Adipocyte (in vitro differentiated cells): Measurements from ENCODE around the gene FBXL12.

Experiments used
- DNase-seq: peaks from one replicate; pipeline ENCODE4 v3.0.0-alpha.2; 2015; ENCODE audit warnings: low read depth
- H3K27me3 ChIP-seq: replicated peaks from 2 replicates; pipeline ENCODE4 v1.7.0; 2013; ENCODE audit warnings: mild to moderate bottlenecking, low read length, moderate library complexity; ENCODE audit not compliant: control insufficient read depth, insufficient read depth
- H3K36me3 ChIP-seq: 2 replicates; pipeline ENCODE4 v1.7.0; 2013; ENCODE audit warnings: low read length, mild to moderate bottlenecking, moderate library complexity; ENCODE audit not compliant: control insufficient read depth, insufficient read depth, severe bottlenecking
- H3K4me1 ChIP-seq: 2 replicates; pipeline ENCODE4 v1.7.0; 2013; ENCODE audit warnings: mild to moderate bottlenecking, low read length, moderate library complexity; ENCODE audit not compliant: control insufficient read depth, insufficient read depth
- H3K4me3 ChIP-seq: 2 replicates; pipeline ENCODE4 v1.7.0; 2013; ENCODE audit warnings: mild to moderate bottlenecking, low read length, moderate library complexity
- H3K9ac ChIP-seq: 2 replicates; pipeline ENCODE4 v1.7.0; 2013; ENCODE audit warnings: mild to moderate bottlenecking, low read length, moderate library complexity
- H3K9me3 ChIP-seq: 2 replicates; pipeline ENCODE4 v1.7.0; 2013; ENCODE audit warnings: mild to moderate bottlenecking, low read length, moderate library complexity; ENCODE audit not compliant: control insufficient read depth

The FBXL12 gene

DNA sequence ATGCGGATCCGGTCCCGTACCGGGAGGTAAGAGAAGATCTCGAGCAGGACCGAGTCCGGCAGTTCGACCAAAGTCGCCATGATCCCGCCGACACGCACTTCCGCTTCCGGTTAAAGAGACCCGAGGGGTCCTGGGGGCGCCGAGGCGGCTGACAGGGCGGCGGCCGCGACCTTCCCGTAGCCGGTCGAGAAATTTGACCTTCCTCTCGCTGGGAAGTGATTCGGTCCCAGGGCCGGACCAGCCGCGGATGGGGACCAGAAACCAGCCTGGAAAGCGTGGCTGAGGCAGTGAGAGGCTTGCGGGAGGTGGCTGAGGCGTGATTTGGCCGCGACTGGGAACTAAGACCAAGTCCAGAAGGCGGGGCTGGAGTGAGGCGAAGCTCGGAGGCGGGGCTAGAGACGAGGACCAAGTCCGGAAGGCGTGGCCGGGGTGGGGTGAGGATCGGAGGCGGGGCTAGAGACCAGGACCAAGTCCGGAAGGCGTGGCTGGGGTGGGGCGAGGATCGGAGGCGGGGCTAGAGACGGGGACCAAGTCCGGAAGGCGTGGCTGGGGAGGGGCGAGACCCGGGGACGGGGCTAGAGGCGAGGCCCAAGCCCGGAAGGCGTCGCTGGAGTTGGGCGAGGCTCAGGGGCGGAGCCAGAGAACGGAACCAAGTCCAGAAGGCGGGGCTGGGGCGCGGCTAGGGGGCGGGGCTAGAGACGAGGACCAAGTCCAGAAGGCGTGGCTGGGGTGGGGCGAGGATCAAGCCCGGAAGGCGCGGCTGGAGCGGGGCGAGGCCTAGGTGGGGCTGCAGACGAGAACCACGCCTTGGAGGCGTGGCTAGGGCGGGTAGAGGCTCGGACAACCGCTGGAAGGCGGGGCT lies at the start of gene FBXL12:
Gene FBXL12 (minus strand): TSS at position 346 of the 862 bp plus-strand sequence. CDS start 266 bp downstream, at position 80.
- no peaks in the 10 kb centered on the region for H3K27me3 ChIP-seq
- H3K4me1 ChIP-seq = peaks cover 17% of the 10 kb centered on the region
- DNase-seq = peak; percentile 100
- no peaks in the 10 kb centered on the region for H3K9me3 ChIP-seq
- H3K36me3 ChIP-seq = no peaks in the 10 kb centered on the region
- peak within 1 kb of the TSS; percentile 97 for H3K4me3 ChIP-seq
- peak within 1 kb of the TSS; percentile 97 for H3K9ac ChIP-seq

- no peak overlapping the region for H3K4me3 ChIP-seq
- no peaks in the 10 kb centered on the region for H3K36me3 ChIP-seq
- H3K9me3 ChIP-seq = no peaks in the 10 kb centered on the region
- no peaks in the 10 kb centered on the region for H3K27me3 ChIP-seq
- no peak for DNase-seq
- H3K9ac ChIP-seq = no peak overlapping the region
- peaks cover 9% of the 10 kb centered on the region for H3K4me1 ChIP-seq
Observed at GRCh38 chr19:9865732-9866501, 47.0 kb upstream of the FBXL12 start.

DNA sequence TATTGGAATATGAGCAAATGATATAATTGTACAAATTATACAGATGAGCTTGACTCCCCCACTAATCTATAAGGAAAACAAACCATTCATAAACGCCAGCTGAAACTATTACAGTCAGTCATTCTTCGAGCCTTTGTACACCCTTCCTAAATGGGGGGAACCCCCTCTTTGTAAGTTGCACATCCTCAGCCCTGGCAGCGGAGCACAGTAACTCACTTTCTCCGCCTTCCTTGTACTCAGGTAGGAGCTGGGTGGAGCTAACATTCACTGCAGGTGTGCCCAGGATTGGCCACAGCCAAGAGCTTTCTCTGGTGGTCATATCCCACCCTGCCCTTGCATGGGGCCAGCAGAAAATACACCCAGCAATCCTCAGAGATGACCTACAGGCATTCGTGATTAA lies 44.9 kb upstream of the FBXL12 start:
- Histone ChIP-seq H3K27me3 (no peaks in the 10 kb centered on the region), H3K4me1 (peaks cover 9% of the 10 kb centered on the region), H3K4me3 (no peak overlapping the region), H3K36me3 (no peaks in the 10 kb centered on the region), H3K9ac (no peak overlapping the region), H3K9me3 (no peaks in the 10 kb centered on the region)
- DNase-seq = no peak

- Histone ChIP-seq H3K36me3 (no peaks in the 10 kb centered on the region), H3K9ac (no peak overlapping the region), H3K4me3 (no peak overlapping the region), H3K9me3 (no peaks in the 10 kb centered on the region), H3K27me3 (no peaks in the 10 kb centered on the region), H3K4me1 (peaks cover 9% of the 10 kb centered on the region)
- DNase-seq = no peak
Observed at GRCh38 chr19:9862938-9863337, 44.1 kb upstream of the FBXL12 start.

- no peak for DNase-seq
- H3K9me3 ChIP-seq = no peaks in the 10 kb centered on the region
- H3K36me3 ChIP-seq = peaks cover 12% of the 10 kb centered on the region
- H3K9ac ChIP-seq = no peak overlapping the region
- H3K27me3 ChIP-seq = no peaks in the 10 kb centered on the region
- no peak overlapping the region for H3K4me3 ChIP-seq
- peaks cover 9% of the 10 kb centered on the region for H3K4me1 ChIP-seq
Observed at GRCh38 chr19:9861503-9861902, 42.6 kb upstream of the FBXL12 start.

DNA sequence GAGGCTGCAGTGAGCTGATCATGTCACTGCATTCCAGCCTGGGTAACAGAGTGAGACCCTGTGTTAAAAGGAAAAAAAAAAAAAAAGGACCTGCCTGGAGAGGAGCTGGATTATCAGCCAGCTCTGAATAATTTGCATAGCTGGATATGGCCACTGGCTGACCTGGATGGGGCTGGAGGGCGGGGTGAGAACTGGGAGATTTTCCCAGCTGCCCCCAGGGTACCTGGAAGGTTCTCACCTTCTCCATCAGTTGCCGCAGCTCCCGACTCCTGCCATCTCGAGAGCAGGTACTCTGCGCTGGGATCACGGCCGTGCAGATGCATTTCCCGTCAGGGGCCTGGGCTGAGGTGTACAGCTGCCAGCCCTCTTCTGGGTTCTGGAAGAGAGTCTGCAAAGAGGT lies 41.5 kb upstream of the FBXL12 start:
- Histone ChIP-seq H3K4me3 (no peak overlapping the region), H3K9ac (no peak overlapping the region), H3K27me3 (no peaks in the 10 kb centered on the region), H3K9me3 (no peaks in the 10 kb centered on the region), H3K36me3 (peaks cover 15% of the 10 kb centered on the region), H3K4me1 (no peaks in the 10 kb centered on the region)
- DNase-seq = no peak

DNA sequence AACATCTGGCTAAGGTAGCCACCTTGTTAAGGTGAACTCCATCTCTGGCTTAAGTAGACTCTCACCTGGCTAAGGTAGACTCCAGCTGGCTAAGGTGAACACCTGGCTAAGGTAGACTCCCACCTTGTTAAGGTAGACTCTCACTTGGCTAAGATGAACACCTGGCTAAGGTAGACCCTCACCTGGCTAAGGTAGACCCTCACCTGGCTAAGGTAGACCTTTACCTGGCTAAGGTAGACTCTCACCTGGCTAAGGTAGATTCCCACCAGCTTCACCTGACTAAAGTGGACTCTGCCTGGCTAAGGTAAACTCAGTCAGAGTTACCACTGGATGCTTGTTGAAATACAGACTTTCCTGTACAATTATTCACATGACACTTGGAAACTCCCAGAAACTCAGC lies 39.9 kb upstream of the FBXL12 start:
- no peaks in the 10 kb centered on the region for H3K27me3 ChIP-seq
- H3K36me3 ChIP-seq = peaks cover 15% of the 10 kb centered on the region
- H3K4me1 ChIP-seq = no peaks in the 10 kb centered on the region
- H3K9me3 ChIP-seq = no peaks in the 10 kb centered on the region
- H3K9ac ChIP-seq = no peak overlapping the region
- no peak for DNase-seq
- H3K4me3 ChIP-seq = no peak overlapping the region

GRCh38 chr19:9857920-9858746 lies 39.3 kb upstream of the FBXL12 start:
- no peaks in the 10 kb centered on the region for H3K27me3 ChIP-seq
- H3K9me3 ChIP-seq = no peaks in the 10 kb centered on the region
- H3K36me3 ChIP-seq = peaks cover 15% of the 10 kb centered on the region
- H3K4me1 ChIP-seq = peaks cover 4% of the 10 kb centered on the region
- no peak overlapping the region for H3K4me3 ChIP-seq
- DNase-seq = no peak
- no peak overlapping the region for H3K9ac ChIP-seq

DNA sequence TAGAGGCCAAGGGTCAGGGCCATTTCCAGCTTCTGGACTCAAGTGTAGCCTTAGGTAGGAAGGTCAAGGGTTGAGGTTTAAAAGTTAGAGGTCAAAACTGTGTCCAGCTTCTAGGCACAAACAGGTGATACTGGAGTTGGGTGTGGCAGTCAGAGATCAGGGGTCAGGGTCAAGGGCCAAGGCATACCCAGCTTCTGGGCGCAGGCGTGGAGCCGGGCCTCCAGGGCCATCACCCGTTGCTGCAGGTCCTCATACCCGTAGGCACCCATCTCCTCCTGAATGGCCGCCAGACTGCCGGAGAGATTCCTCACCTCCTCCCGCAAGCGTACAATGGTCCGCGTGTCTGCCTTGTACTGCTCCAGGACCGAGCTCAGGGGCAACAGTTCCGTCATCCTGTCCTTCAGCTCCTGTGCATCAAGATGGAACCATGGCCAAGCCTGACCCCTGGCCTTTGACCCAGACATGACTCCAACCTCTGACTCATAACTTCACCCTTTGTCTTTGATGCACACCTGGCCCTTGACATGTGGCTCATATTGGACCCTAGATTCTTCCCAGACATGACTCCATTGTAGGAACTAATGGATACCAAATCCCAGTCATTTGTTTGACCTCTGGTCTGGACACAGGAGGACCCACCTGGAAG lies 38.3 kb upstream of the FBXL12 start:
- Histone ChIP-seq H3K9ac (no peak overlapping the region), H3K4me3 (no peak overlapping the region), H3K9me3 (no peaks in the 10 kb centered on the region), H3K36me3 (peaks cover 15% of the 10 kb centered on the region), H3K4me1 (peaks cover 4% of the 10 kb centered on the region), H3K27me3 (no peaks in the 10 kb centered on the region)
- DNase-seq = no peak

GRCh38 chr19:9856609-9857008 lies 37.7 kb upstream of the FBXL12 start:
- Histone ChIP-seq H3K36me3 (peaks cover 15% of the 10 kb centered on the region), H3K4me3 (no peak overlapping the region), H3K9me3 (no peaks in the 10 kb centered on the region), H3K4me1 (peaks cover 4% of the 10 kb centered on the region), H3K9ac (no peak overlapping the region), H3K27me3 (no peaks in the 10 kb centered on the region)
- DNase-seq = no peak
